ENCODE data around the gene KCNMA1.

- TF ChIP-seq CTCF (conservative IDR thresholded peaks at IDR 0.05), result no peak
- TF ChIP-seq EZH2 (IDR thresholded peaks at IDR 0.05; ENCODE audit: low read depth), result no peak
Measured at GRCh38 chr10:77604941-77605351, 32.7 kb downstream of the KCNMA1 start.

Data from PC-9 (cell line).